Activated naive CD4-positive, alpha-beta T cell treated with anti-CD3 and anti-CD28 coated beads, Interleukin-2, amount 50 U/mL, for 72 hours (primary cell): Measurements from ENCODE around the gene CFAP99. TPM values are rescaled to one million over a fixed set of nuclear protein-coding genes. Genes with fewer than 3 reads are reported as not detected.
A peak's percentile ranks its signal among the peaks of the same experiment; 100 is the strongest.

Source experiments
- ATAC-seq, 2 donors: fragments of 150-1000 bp; cut with Tn5 transposase; 2 replicates each; pipeline ENCODE4 v1.10.0; 2021; ENCODE audit warnings: mild to moderate bottlenecking in 2 of 2, moderate library complexity in 2 of 2
- DNase-seq, 2 donors: peaks; one replicate each; pipeline ENCODE4 v3.0.0; 2021 to 2022; ENCODE audit warnings: low spot score in 2 of 2
- H3K27ac Mint-ChIP-seq, 2 donors: one replicate each; pipeline ENCODE4 v1.8.0; 2022; ENCODE audit warnings: mild to moderate bottlenecking in 2 of 2, mixed read lengths in 2 of 2
- H3K36me3 Mint-ChIP-seq, 2 donors: one replicate each; pipeline ENCODE4 v1.8.0; 2022; ENCODE audit warnings: mixed read lengths in 2 of 2
- H3K9me3 Mint-ChIP-seq, 2 donors: one replicate each; pipeline ENCODE4 v1.8.0; 2022; ENCODE audit warnings: mixed read lengths in 2 of 2
- total RNA-seq, 2 donors: library from RNA; stranded (reverse); gene quantifications; one replicate each; pipeline ENCODE4 v1.2.3, GENCODE V29; 2022

Gene CFAP99
- total RNA-seq, 2 donors from 2014 or later, result not detected

DNA sequence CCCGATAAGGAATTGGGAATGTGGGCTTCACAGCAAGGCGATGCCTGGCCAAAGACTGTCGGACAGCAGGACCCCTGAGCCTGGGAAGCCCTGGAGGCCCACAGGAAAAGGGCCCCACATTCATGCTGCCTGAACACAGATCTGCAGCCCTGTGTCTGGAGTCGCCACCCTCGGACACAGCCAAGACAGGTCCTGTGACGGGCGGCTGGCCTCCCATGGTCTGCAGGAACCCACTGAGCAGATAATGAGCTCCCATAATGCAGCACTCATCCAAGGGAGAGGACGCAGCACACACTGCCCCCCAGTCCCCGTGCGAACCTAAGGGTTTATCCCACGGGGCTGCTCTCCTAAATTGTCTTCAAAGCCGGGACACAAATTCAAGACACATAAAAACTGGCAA is 30.9 kb upstream of the CFAP99 start:
- H3K36me3 Mint-ChIP-seq, result no peaks in the 10 kb centered on the region
- H3K9me3 Mint-ChIP-seq, result no peaks in the 10 kb centered on the region
- H3K27ac Mint-ChIP-seq, result no peak overlapping the region
- DNase-seq (no peak), ATAC-seq (no peak)

DNA sequence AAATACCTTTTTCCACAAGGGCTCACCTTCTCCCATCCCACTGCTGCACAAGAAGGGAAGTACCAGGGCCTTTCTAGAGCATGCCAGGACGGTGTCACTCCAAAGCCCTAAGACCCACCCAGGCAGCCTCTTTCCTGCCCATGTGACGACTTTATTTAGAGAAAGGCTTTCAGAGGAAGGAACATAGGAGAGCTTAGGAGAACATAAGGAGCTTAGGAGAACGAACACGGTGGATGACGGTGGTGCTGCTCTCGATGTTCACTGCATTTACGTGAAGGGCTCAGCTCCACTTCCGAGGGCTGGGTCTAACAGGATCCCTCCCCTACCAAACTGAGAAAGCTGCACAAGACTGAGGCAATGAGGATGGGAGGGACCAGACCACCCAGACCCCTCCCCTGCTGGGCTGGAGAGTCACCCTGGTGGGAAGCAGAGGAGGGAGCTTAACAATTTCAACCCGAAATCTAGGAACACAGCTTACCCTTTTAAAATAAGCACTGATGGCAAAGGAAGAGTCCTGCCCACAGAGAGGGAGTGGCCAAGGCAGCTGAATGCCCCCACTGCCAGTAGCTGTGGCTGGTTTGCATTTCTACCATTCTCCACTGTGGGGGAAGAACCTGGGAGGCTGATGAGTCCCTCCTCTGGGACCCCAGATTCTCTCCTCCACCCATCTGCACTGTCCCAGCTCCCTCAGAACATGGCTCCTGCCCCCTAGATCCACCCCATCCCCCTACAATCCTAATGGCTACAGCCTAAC is 30.1 kb upstream of the CFAP99 start:
- Mint-ChIP-seq H3K27ac (no peak overlapping the region), H3K9me3 (no peaks in the 10 kb centered on the region), H3K36me3 (no peaks in the 10 kb centered on the region)
- ATAC-seq, result no peak
- no peak for DNase-seq

DNA sequence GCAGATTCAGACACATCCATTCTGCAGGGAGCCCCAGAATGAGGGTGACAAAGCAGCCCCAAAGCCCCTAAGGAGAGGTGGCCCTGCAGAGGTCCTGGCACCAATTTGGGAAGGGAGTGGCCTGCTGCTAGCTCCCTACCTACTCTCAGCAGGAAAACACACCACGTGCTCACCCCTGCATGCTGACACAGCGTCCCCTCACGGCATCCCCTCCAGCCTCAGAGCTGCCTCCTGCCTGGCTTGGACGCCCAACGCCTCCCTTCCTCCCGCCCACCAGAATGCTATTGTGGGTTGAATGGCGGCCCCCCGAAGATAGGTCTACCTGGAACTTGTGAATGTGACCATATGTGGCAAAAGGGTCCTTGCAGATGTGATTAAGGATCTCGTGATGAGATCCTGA is 29.1 kb upstream of the CFAP99 start:
- ATAC-seq (no peak), DNase-seq (no peak)
- H3K27ac Mint-ChIP-seq, result no peak overlapping the region
- H3K36me3 Mint-ChIP-seq, result no peaks in the 10 kb centered on the region
- no peaks in the 10 kb centered on the region for H3K9me3 Mint-ChIP-seq

DNA sequence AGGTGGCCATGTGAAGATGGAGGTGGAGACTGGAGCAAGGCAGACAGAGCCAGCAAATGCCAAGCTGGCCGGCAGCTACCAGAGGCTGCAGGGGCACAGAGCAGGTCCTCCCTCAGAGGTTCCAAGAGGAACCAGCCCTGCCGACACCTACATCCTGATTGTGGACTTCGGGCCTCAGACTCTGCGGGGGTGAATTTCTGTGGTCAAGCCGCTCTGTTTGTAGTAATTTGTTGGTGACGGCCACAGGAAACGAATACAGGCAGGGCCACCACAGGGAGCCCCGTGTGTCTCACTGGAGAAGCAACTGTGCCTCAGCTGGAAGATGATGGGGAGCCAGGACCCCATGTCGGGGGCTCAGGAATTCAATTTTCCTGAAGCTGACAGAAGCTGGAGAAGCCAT is 28.6 kb upstream of the CFAP99 start:
- Mint-ChIP-seq H3K9me3 (no peaks in the 10 kb centered on the region), H3K36me3 (no peaks in the 10 kb centered on the region), H3K27ac (no peak overlapping the region)
- DNase-seq, result no peak
- no peak for ATAC-seq

DNA sequence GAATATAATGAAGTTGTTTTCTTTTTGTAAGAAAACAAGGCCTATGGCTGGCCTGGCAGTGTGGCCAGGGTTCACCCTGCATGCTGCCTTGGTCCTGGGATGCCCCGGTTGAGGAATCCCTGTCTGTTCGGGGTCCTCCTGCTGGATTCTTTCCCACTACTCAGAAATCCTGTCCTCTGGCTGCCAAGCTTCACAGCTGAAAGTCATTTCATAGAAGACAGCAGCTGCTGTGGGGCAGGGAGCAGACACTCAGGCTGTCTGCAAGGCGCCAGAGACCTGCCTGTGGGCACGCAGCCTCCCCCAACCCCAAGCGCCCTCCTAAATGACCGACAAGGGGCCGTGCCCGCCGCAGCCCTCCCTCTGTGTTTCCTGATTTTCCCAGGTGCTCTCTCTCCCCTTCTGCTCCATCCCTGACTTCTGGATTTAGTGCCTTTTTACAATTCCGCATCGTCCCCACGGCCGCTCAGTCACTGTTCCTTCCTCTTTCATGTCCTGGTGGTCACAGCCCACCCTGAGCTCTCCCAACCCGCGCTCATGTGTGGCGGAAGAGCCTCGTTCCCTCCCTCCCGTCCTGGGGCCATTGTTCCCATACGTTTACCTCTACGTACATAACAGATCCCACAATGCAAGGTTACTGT is 27.9 kb upstream of the CFAP99 start:
- DNase-seq (no peak), ATAC-seq (no peak)
- Mint-ChIP-seq H3K36me3 (no peaks in the 10 kb centered on the region), H3K27ac (no peak overlapping the region), H3K9me3 (no peaks in the 10 kb centered on the region)

DNA sequence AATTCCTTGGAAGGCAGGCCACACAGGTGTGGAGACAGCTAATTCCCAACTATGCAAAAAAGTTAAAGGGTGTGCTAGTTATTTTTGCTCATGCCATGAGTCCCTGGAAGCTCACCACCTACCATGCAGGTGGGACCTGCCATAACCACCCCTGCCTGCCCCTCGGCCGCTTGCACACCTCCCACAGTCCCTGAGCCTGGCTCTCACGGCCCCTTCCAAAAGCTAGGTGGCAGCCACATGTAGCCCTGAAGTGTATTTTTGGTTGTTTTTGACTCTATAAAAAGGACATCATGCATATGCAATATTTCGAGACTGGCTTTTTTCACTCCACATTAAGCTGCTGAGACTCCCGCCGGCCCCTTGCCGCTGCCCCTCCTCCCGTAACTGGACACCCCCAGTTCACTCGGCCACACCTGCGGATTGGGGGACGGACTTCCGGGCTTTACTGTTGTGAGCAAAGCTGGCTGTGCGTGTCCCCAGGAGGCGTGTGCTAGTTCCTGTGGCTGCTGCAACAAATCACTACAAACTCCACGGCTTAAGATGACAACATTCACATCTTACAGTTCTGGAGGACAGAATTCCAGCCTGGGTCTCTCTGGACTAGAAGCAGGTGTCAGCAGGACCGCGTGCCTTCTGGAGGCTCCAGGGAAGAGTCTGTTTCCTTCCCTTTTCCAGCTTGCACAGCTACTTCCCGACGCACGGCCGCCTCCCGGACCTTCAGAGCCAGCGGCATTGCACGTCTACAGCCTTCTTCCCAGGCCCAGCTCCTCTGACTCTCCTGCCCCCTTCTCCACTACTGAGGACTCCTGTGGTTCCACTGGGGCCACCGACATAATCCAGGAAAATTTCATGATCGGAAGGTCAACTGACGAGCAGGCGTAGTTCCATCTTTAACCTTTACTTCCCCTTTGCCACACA is 25.1 kb upstream of the CFAP99 start:
- ATAC-seq, result peak; percentile 41 to 58
- no peaks in the 10 kb centered on the region for H3K36me3 Mint-ChIP-seq
- peak overlapping the region; percentile 8 to 50 for H3K27ac Mint-ChIP-seq
- DNase-seq, result no peak
- H3K9me3 Mint-ChIP-seq, result no peaks in the 10 kb centered on the region

DNA sequence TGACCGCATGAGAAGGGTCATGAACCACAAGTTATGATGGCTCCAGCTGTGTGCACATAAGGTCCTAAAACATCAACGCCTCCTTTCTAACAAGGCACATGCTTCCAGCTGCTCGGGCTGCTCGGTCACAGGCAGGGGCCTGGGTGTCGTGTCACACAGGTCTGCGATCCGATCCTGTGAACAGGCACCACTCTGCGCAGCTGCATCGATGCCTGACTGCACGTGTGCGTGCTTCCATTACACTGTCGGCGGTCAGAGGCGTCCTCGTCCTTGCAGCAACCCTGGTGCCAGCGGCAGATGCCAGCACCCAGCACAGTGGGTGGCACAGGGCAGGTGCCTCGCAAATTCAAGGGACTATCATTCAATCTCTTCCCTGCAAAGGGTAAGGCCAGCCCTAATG is 24.2 kb upstream of the CFAP99 start:
- DNase-seq (no peak), ATAC-seq (no peak)
- H3K9me3 Mint-ChIP-seq, result no peaks in the 10 kb centered on the region
- H3K36me3 Mint-ChIP-seq, result no peaks in the 10 kb centered on the region
- H3K27ac Mint-ChIP-seq, result peak overlapping the region in 1 of 2 donors; percentile 36

DNA sequence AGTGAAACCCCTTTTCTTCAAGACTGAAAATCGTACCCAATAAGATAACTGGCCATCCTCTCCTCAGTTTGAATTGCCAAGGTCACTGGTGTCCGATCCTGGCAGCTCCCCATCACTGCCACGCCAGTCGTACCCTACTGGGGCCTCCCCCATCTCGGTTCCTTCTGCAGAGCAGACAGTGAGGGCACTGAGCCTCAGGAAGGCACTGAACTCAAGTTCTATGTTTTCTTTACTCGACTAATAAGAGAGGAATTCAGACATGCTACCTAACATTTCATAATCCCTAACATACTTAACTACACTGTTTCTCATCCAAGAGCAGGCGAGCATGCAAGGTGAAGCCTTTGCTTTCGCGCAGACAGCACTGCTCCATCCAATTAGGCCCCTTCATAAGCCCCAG is 23.7 kb upstream of the CFAP99 start:
- DNase-seq (no peak), ATAC-seq (no peak)

DNA sequence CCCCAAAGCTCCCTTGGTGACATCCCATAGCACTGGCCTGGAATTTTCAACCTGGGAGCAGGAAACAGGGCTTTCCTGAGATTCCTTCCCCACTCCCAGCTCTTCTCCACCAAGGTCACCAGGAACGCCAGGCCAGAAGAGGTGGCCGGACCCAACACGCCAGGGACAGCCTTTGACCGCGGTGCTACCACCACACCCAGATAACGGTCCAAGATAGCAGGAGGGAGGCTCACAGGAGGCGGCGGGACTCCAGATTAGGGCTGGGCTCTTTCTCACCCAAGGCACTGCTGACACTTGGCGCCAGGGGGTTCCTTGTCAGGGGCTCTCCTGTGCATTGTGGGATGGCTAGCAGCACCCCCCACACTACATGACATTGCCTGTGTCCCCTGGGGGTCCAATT is 23.2 kb upstream of the CFAP99 start:
- DNase-seq (no peak), ATAC-seq (no peak)
- Mint-ChIP-seq H3K9me3 (no peaks in the 10 kb centered on the region), H3K36me3 (no peaks in the 10 kb centered on the region), H3K27ac (no peak overlapping the region)

More for the DNA sequence above, 23.7 kb upstream of the CFAP99 start:
- Mint-ChIP-seq H3K36me3 (no peaks in the 10 kb centered on the region), H3K27ac (no peak overlapping the region), H3K9me3 (no peaks in the 10 kb centered on the region)

DNA sequence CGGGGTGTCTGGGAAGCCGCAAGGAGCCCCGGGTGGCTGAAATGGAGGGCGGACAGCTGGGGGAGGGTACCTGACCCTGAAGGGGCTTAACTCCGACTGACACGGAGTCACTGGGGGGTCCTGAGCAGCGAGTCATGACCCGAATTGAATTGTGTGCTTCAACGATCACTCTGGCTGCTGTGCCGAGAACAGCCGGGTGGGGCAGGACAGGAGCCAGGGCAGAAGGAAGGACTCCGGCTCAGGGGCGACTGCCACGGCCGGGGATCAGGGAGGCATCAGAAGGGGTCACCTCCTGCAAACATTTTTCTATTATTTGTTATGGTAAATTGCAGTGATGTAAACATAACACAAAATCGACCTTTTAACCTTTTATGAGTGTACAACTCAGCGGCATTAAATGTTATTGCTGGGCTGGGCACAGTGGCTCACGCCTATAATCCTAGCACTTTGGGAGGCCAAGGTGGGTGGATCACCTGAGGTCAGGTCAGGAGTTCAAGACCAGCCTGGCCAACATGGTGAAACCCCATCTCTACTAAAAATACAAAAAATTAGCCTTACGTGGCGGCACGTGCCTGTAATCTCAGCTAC is 21.9 kb upstream of the CFAP99 start:
- Mint-ChIP-seq H3K27ac (no peak overlapping the region), H3K36me3 (no peaks in the 10 kb centered on the region), H3K9me3 (no peaks in the 10 kb centered on the region)
- ATAC-seq (no peak), DNase-seq (no peak)

DNA sequence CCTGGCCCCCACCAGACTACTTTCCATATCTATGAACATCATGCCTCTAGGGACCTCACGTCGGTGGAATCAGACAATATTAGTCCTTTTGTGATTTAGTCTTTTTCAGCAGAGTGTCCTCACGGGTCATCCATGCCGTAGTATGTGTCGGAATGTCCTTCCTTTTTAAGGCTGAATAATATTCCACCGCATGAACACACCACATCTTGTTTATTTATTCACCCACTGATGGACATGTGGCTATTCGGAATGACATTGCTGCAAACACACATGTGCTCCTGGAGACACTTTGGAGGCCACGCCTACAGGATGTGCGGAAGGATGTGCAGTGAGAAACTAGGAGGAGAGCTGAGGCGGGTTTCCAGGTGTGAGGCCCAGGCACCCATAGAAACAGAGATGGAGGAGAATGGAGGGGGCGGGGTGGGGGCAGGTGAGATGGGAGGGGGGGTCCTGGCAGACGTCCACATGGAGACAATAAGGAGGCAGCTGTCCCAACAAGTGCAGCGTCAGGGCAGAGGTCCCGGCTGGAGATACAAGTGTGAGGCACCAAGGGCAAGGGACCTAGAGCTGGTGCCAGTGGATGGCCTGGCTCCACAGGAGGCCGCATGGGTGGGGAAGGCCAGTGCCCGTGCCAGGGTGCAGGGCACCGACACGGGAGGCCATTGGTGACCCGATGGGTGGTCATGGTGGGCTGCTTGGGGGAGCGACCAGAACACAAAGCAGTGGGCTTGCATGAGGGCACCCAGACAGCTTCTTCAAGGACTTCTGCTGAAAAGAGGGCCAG is 21.0 kb upstream of the CFAP99 start:
- DNase-seq, result no peak
- no peak overlapping the region for H3K27ac Mint-ChIP-seq
- H3K9me3 Mint-ChIP-seq, result no peaks in the 10 kb centered on the region
- no peak for ATAC-seq
- H3K36me3 Mint-ChIP-seq, result no peaks in the 10 kb centered on the region

DNA sequence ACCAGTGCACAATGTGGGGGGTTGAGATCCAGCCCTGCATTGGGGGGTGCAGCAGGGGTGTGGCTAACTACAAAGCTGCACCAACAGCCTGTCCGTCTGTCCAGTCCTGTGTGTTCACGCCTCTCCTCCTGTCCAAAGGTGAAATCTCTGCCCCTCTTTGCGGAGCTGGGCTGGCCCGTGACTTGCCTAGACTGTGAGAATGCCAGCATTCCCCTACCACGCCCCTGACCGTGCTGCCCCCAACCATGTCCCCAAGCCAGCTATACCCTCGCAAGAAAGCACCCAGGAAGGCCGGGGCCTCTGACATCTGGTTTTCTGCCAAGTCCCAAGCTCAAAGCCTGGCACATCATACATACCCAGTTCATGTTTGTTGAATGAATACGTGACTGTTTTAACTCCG is 19.5 kb upstream of the CFAP99 start:
- ATAC-seq (no peak), DNase-seq (no peak)
- Mint-ChIP-seq H3K27ac (no peak overlapping the region), H3K36me3 (no peaks in the 10 kb centered on the region), H3K9me3 (no peaks in the 10 kb centered on the region)

DNA sequence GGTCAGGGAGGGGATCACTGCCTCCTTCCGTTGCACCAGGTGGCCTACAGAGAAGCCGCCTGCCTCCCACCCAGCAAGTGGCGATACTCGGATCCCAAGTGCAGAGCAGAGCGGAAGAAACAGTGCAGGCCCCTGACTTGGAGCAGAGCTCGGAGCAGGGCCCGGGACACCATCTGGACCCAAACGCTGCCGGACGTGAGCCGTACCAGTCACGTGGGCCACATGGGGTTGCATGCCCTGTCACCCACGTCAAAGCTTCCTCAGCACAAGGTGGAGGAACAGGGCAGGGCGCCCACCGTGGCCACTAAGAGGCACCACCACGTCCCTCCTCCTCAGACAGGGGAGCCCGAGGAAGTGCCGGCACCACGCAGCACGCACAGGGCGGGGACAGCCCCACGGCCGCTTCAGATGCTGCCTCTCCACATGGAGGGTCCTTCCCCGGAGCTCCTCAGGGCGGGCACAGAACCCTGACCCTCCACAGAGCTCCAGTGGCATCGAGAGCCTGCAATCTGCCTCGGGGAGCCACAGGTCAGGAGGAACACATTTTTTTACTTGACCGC is 19.0 kb upstream of the CFAP99 start:
- H3K27ac Mint-ChIP-seq, result no peak overlapping the region
- DNase-seq (no peak), ATAC-seq (no peak)
- no peaks in the 10 kb centered on the region for H3K36me3 Mint-ChIP-seq
- no peaks in the 10 kb centered on the region for H3K9me3 Mint-ChIP-seq

DNA sequence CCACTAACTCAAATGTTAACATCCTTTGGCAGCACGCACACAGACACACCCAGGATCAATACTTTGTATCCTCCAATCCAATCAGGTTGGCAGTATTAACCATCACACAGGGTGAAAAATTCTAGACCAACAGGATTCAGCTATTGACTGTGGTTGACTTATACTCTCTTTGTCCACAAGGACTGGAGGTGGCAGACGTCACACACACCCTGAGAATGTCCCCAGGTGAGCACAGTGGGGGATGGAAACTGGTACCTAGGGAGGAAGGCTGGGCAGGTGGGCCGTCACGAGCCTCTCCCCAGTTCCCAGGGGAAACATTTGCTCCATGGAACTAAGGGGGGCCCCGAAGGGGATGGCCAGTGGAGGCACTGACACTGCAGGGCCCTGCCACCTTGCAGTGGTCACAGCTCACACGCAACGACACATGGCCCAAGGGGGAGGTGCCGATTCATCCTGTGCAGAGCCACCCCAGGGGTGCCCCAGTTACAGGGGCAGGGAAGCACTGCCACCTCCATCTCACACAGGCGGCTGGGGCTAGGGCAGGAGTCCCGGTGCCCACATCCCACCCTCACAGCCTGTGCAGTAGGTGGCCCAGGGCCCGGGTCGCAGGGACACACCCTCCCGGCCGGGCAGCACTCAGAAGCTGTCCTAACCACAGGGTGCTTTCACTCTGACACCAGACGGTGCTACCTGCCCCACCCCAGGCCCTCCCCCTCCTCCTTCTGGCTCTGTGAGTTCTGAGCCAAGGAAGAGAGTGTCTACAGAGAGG is 17.7 kb upstream of the CFAP99 start:
- ATAC-seq (peak; percentile 41 to 53), DNase-seq (no peak)
- H3K9me3 Mint-ChIP-seq, result no peaks in the 10 kb centered on the region
- H3K36me3 Mint-ChIP-seq, result no peaks in the 10 kb centered on the region
- no peak overlapping the region for H3K27ac Mint-ChIP-seq

DNA sequence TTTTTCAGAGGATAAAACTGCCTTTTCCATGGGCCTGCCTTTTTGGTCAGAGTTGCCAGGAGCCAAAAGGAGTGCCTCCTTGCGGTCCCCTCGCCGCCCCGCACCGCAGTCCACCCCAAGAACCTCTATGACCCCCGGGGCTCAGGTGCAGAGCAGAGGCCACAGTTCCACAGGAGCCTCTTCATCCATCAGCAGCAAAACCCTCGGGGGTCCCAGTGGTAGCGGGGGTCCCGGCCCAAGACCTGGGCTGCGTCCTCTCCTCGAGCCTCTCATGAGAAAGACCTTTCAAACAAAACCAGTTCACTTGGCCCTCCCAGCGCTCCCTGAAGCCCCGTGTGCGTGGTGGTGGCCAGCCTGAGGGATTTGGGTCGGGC is 17.2 kb upstream of the CFAP99 start:
- ATAC-seq (no peak), DNase-seq (no peak)
- Mint-ChIP-seq H3K9me3 (no peaks in the 10 kb centered on the region), H3K27ac (no peak overlapping the region), H3K36me3 (no peaks in the 10 kb centered on the region)
